Neuronal stem cell (in vitro differentiated cells): ENCODE results near the gene ATP6V1G2.

Experiments
- DNase-seq: peaks from one replicate; pipeline ENCODE4 v3.0.0-alpha.2; 2013; ENCODE audit warnings: low spot score
- H2AFZ ChIP-seq: one replicate; pipeline ENCODE4 v1.6.1; 2013; ENCODE audit warnings: mild to moderate bottlenecking, low read length, inconsistent platforms
- H2AK5ac ChIP-seq: 2 replicates; pipeline ENCODE4 v1.6.1; 2013; ENCODE audit warnings: low read depth, mild to moderate bottlenecking, inconsistent platforms, low read length, moderate library complexity, mixed read lengths
- H2BK120ac ChIP-seq: 2 replicates; pipeline ENCODE4 v1.6.1; 2013; ENCODE audit warnings: low read depth, mild to moderate bottlenecking, inconsistent platforms, low read length, moderate library complexity, mixed read lengths
- H2BK12ac ChIP-seq: one replicate; pipeline ENCODE4 v1.6.1; 2013; ENCODE audit warnings: low read length, inconsistent platforms
- H2BK15ac ChIP-seq: 2 replicates; pipeline ENCODE4 v1.6.1; 2013; ENCODE audit warnings: mild to moderate bottlenecking, low read length, inconsistent platforms, mixed read lengths
- H2BK5ac ChIP-seq: one replicate; pipeline ENCODE4 v1.6.1; 2013; ENCODE audit warnings: inconsistent platforms, mild to moderate bottlenecking, low read length, moderate library complexity
- H3K14ac ChIP-seq: one replicate; pipeline ENCODE4 v1.6.1; 2013; ENCODE audit warnings: low read length, inconsistent platforms
- H3K18ac ChIP-seq: 2 replicates; pipeline ENCODE4 v1.6.1; 2013; ENCODE audit warnings: low read length, inconsistent platforms
- H3K23ac ChIP-seq: 2 replicates; pipeline ENCODE4 v1.6.1; 2013; ENCODE audit warnings: low read depth, mild to moderate bottlenecking, mixed read lengths, low read length, inconsistent platforms; ENCODE audit not compliant: poor library complexity
- H3K27ac ChIP-seq: replicated peaks from 3 replicates; pipeline ENCODE4 v1.5.1; 2013; ENCODE audit warnings: low read length, inconsistent platforms
- H3K27me3 ChIP-seq, 3 experiments: 2 replicates each; pipeline ENCODE4 v1.6.1; 2013; ENCODE audit warnings: low read length in 3 of 3, mild to moderate bottlenecking in 2 of 3, inconsistent platforms in 1 of 3, low read depth in 1 of 3, mixed read lengths in 1 of 3, moderate library complexity in 1 of 3; ENCODE audit not compliant: control insufficient read depth in 3 of 3, insufficient read depth in 3 of 3
- H3K36me3 ChIP-seq, 2 donors: replicated peaks in 1 of 2; 2 replicates each; pipeline ENCODE4 v1.6.1; 2013; ENCODE audit warnings: low read length in 2 of 2; ENCODE audit not compliant: control insufficient read depth in 2 of 2, insufficient read depth in 2 of 2
- H3K4ac ChIP-seq: 2 replicates; pipeline ENCODE4 v1.6.1; 2013; ENCODE audit warnings: inconsistent platforms, mild to moderate bottlenecking, low read length, moderate library complexity
- H3K4me1 ChIP-seq, 2 donors: 1 replicate in 1 of 2; 2 replicates in 1 of 2; pipeline ENCODE4 v1.6.1; 2013; ENCODE audit warnings: low read length in 2 of 2, low read depth in 1 of 2; ENCODE audit not compliant: control insufficient read depth in 2 of 2, insufficient read depth in 1 of 2
- H3K4me2 ChIP-seq: one replicate; pipeline ENCODE4 v1.6.1; 2013; ENCODE audit warnings: mild to moderate bottlenecking, low read length, inconsistent platforms; ENCODE audit not compliant: insufficient read depth, poor library complexity, severe bottlenecking
- H3K4me3 ChIP-seq, 2 donors: 2 replicates each; pipeline ENCODE4 v1.5.1; 2013; ENCODE audit warnings: low read length in 2 of 2, mild to moderate bottlenecking in 2 of 2, inconsistent platforms in 1 of 2, moderate library complexity in 1 of 2
- H3K79me1 ChIP-seq: one replicate; pipeline ENCODE4 v1.6.1; 2013; ENCODE audit warnings: low read depth, mild to moderate bottlenecking, inconsistent platforms, low read length, moderate library complexity
- H3K9ac ChIP-seq: one replicate; pipeline ENCODE4 v1.6.1; 2013; ENCODE audit warnings: mild to moderate bottlenecking, low read depth, low read length, inconsistent platforms; ENCODE audit not compliant: poor library complexity
- H3K9me3 ChIP-seq, 2 donors: replicated peaks in 1 of 2; 2 replicates each; pipeline versions ENCODE3 to v1.6.1; 2013; ENCODE audit warnings: low read length in 2 of 2, mild to moderate bottlenecking in 2 of 2, inconsistent platforms in 1 of 2, low read depth in 1 of 2, mixed read lengths in 1 of 2, moderate library complexity in 1 of 2; ENCODE audit not compliant: control insufficient read depth in 2 of 2, insufficient read depth in 1 of 2
- H4K8ac ChIP-seq: one replicate; pipeline ENCODE4 v1.6.1; 2013; ENCODE audit warnings: low read depth, mild to moderate bottlenecking, inconsistent platforms, low read length, moderate library complexity
- H4K91ac ChIP-seq: one replicate; pipeline ENCODE4 v1.6.1; 2013; ENCODE audit warnings: low read length, low read depth, mild to moderate bottlenecking, inconsistent platforms; ENCODE audit not compliant: poor library complexity
- WGBS, 2 donors: extraction: QIAGEN DNeasy Blood & Tissue Kit; methylation state at CpG; one replicate each; pipeline ENCODE4 v1.1.7; 2013; ENCODE audit warnings: missing lambda C conversion rate in 2 of 2, mixed read lengths in 1 of 2; ENCODE audit not compliant: insufficient read length in 2 of 2, insufficient replicate concordance in 1 of 2; ENCODE audit errors: extremely low coverage in 2 of 2; 5-methylcytosine and 5-hydroxymethylcytosine counted together

ATP6V1G2 gene

DNA sequence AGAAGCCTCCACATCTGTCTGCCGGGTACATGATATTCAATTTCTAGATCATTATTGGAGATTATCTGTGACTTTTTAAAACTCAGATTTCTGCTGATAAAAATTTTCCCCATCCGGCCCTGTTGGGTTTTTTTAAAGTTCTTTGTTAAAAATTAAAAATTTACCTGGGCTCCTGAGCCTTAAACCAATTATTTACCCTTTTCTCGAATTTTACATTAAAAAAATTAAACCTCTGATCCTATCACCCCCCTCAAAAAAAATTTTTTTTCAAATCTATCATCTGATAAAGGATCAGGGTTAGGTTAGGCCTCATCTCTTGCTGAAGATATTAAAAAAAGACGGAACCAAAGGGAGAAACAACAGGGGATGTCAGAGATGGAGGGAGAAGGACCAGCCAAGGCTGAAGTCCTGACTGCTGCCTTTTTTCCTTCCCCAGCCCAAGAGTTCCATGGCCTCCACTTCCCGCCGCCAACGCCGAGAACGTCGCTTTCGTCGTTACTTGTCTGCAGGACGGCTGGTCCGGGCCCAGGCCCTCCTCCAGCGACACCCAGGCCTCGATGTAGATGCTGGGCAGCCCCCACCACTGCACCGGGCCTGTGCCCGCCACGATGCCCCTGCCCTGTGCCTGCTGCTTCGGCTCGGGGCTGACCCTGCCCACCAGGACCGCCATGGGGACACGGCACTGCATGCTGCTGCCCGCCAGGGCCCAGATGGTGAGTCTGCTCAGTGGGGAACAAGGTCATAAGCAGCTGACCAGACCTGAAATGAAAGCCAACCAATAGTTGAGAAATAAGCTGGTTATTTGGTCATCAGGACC is 1.5 kb upstream of the ATP6V1G2 start:
- no peak overlapping the region for H4K91ac ChIP-seq
- DNase-seq = no peak
- peaks cover 11% of the 10 kb centered on the region in 2 donors for H3K4me1 ChIP-seq
- peaks cover 6 to 44% of the 10 kb centered on the region in 2 donors for H3K36me3 ChIP-seq
- H3K79me1 ChIP-seq = peaks cover 5% of the 10 kb centered on the region
- H3K9ac ChIP-seq = peak overlapping the region; percentile 89
- H3K14ac ChIP-seq = peak overlapping the region; percentile 25
- peak overlapping the region; percentile 57 for H2BK120ac ChIP-seq
- 100% methylated on average over 1 of the region's 24 CpGs; no CpG with 5 or more reads in 1 of the 2 donors for WGBS, 2 donors
- peak overlapping the region; percentile 82 for H2BK12ac ChIP-seq
- peak overlapping the region; percentile 30 for H2BK15ac ChIP-seq
- peak overlapping the region in 1 of 2 donors; percentile 46 for H3K4me3 ChIP-seq
- H4K8ac ChIP-seq = peak overlapping the region; percentile 92
- peak overlapping the region; percentile 73 for H2AFZ ChIP-seq
- H3K27ac ChIP-seq = no peak overlapping the region
- H2BK5ac ChIP-seq = no peak overlapping the region
- peak overlapping the region; percentile 99 for H2AK5ac ChIP-seq
- peak overlapping the region; percentile 20 for H3K4me2 ChIP-seq
- H3K18ac ChIP-seq = peak overlapping the region; percentile 74
- no peaks in the 10 kb centered on the region for H3K27me3 ChIP-seq
- peaks cover 0 to 2% of the 10 kb centered on the region in 2 donors for H3K9me3 ChIP-seq
- H3K4ac ChIP-seq = peak overlapping the region; percentile 98
- peak overlapping the region; percentile 96 for H3K23ac ChIP-seq

DNA sequence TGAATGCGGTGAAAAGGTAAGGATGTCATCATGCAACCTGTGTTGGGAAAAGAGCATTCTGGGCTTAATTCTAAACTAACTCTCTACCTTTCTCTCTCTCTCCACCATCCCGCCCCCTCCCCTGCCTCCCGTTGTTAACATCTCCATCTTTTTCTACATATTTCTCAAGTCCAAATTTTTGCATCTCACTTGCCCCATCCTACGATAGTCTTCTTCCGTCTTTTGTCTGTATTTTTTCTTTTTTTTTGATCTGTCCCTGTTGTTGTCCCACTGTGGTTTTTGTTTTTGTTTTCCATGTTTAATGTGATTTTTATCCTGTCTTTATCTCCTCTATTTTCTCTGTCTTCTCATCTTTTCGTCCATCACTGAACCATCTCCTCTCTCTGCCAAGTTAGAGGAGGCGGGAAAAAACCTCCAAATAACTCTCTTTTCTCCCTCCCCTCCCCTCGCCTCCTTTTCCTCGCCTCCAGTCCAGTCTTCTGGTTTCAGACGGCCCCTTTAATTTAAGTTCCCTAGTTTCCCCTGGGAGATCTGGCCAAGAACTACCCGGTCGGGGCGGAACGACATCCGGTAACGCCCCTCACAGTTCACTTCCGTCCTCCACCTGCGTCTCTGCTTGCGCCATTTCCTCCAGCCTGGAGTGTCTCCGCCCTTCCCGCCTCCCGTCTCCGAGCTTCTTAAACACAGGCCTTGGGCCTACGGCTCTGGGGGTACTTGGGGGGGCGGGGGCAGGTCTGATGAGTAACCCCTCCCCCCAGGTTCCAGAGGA is 734 bp upstream of the ATP6V1G2 start, which contains the start of gene NFKBIL1:
Gene NFKBIL1 (plus strand): TSS at position 651 of the 769 bp plus-strand sequence. CDS start 87 bp downstream, at position 738.
- H3K27ac ChIP-seq = peak within 1 kb of the TSS; percentile 49
- peak; percentile 91 for DNase-seq
- peak within 1 kb of the TSS; percentile 81 for H2AFZ ChIP-seq
- peak within 1 kb of the TSS; percentile 46 to 71 for H3K4me3 ChIP-seq
- no peak within 1 kb of the TSS for H2BK5ac ChIP-seq
- peaks cover 0 to 2% of the 10 kb centered on the region in 2 donors for H3K9me3 ChIP-seq
- peaks cover 11 to 15% of the 10 kb centered on the region in 2 donors for H3K4me1 ChIP-seq
- H4K8ac ChIP-seq = peak within 1 kb of the TSS; percentile 92
- H4K91ac ChIP-seq = no peak within 1 kb of the TSS
- peak within 1 kb of the TSS; percentile 64 for H3K4me2 ChIP-seq
- peak within 1 kb of the TSS; percentile 25 for H3K14ac ChIP-seq
- peak within 1 kb of the TSS; percentile 57 for H2BK120ac ChIP-seq
- H3K79me1 ChIP-seq = peaks cover 5% of the 10 kb centered on the region
- peak within 1 kb of the TSS; percentile 74 for H3K18ac ChIP-seq
- H3K9ac ChIP-seq = peak within 1 kb of the TSS; percentile 89
- H2BK15ac ChIP-seq = peak within 1 kb of the TSS; percentile 30
- peak within 1 kb of the TSS; percentile 82 for H2BK12ac ChIP-seq
- peaks cover 6 to 40% of the 10 kb centered on the region in 2 donors for H3K36me3 ChIP-seq
- H3K23ac ChIP-seq = peak within 1 kb of the TSS; percentile 96
- peak within 1 kb of the TSS; percentile 99 for H2AK5ac ChIP-seq
- H3K27me3 ChIP-seq = no peaks in the 10 kb centered on the region
- peak within 1 kb of the TSS; percentile 98 for H3K4ac ChIP-seq
- no CpG with 5 or more reads among the region's 25 CpGs for WGBS, 2 donors

DNA sequence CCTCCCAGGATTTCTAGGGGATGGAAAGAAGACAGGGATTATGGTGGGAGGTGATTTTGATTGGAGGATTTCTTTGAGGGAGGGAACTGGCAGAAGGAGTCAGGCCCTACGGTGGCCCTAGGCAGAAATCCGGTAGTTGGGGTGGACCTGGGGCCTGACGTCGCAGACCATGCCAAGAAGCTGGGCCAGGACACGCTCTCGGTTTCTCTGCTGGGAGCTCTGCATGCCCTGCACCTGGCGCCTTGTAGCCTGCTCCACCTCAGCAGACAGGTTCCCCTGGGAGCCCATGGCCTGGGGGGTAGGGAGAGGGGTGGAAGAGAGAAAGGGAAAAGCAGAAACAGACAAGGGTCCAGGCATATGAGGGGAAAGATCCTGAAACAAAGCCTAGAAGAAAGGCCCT is 1.1 kb downstream of the ATP6V1G2 start:
- Histone ChIP-seq H3K79me1 (peaks cover 5% of the 10 kb centered on the region), H3K27ac (no peak overlapping the region), H2AFZ (no peak overlapping the region), H3K14ac (no peak overlapping the region), H3K9ac (no peak overlapping the region), H2AK5ac (no peak overlapping the region), H3K4me1 (peaks cover 12 to 15% of the 10 kb centered on the region in 2 donors), H3K9me3 (peaks cover 0 to 2% of the 10 kb centered on the region in 2 donors), H2BK15ac (no peak overlapping the region), H3K4ac (no peak overlapping the region), H3K27me3 (no peaks in the 10 kb centered on the region), H3K18ac (no peak overlapping the region), H2BK5ac (peak overlapping the region; percentile 16), H4K91ac (no peak overlapping the region), H3K4me2 (no peak overlapping the region), H3K4me3 (peak overlapping the region in 1 of 2 donors; percentile 46), H3K23ac (no peak overlapping the region), H3K36me3 (peaks cover under 1 to 32% of the 10 kb centered on the region in 2 donors), H2BK12ac (no peak overlapping the region), H2BK120ac (no peak overlapping the region), H4K8ac (no peak overlapping the region)
- no peak for DNase-seq
- no CpG with 5 or more reads among the region's 7 CpGs for WGBS, 2 donors
